IMR-90 (cell line): ENCODE results near the gene NLGN4X. TPM values are rescaled to one million over a fixed set of nuclear protein-coding genes. Genes with fewer than 3 reads are reported as not detected.
A peak's percentile ranks its signal among the peaks of the same experiment; 100 is the strongest.

Experiments used
- ATAC-seq: fragments of 200-7000 bp; cut with Tn5 transposase; 2 replicates; pipeline ENCODE4 v1.9.1; 2020; ENCODE audit warnings: low read depth, mild to moderate bottlenecking, moderate library complexity
- BruUV-seq: library from RNA; stranded (reverse); fragments of 400-500 nt; replicated peaks from 2 replicates; lab custom pipeline; 2021; lab: Mats Ljungman, UMichigan
- CTCF ChIA-PET: fragments of 300-600 bp; formaldehyde crosslinking; extraction: SDS; loops from one replicate; lab custom pipeline; 2021; ENCODE audit warnings: antibody characterized with exemption; lab: Yijun Ruan, JAX
- POLR2A ChIA-PET: fragments of 300-600 bp; sonication (Branson Sonifier 250); formaldehyde crosslinking; loops from one replicate; lab custom pipeline; 2022; ENCODE audit warnings: antibody characterized with exemption; ENCODE audit not compliant: unreplicated experiment; lab: Charles Lee
- DNase-seq: peaks from one replicate; pipeline ENCODE4 v3.0.0; 2013
- H2AFZ ChIP-seq: replicated peaks from 2 replicates; pipeline ENCODE3; 2013; ENCODE audit warnings: low read length, mild to moderate bottlenecking; ENCODE audit not compliant: poor library complexity
- H2AK5ac ChIP-seq: 2 replicates; pipeline ENCODE4 v1.6.1; 2013; ENCODE audit warnings: low read depth, low read length, inconsistent platforms
- H2AK9ac ChIP-seq: replicated peaks from 2 replicates; pipeline ENCODE3; 2013; ENCODE audit warnings: mild to moderate bottlenecking, low read depth, low read length, moderate library complexity; ENCODE audit not compliant: poor library complexity
- H2BK120ac ChIP-seq: 2 replicates; pipeline ENCODE4 v1.6.1; 2013; ENCODE audit warnings: low read depth, low read length, inconsistent platforms
- H2BK15ac ChIP-seq: 3 replicates; pipeline ENCODE4 v1.6.1; 2013; ENCODE audit warnings: low read depth, low read length, inconsistent platforms
- H2BK20ac ChIP-seq: 2 replicates; pipeline ENCODE4 v1.6.1; 2013; ENCODE audit warnings: low read depth, mild to moderate bottlenecking, inconsistent platforms, low read length, moderate library complexity
- H2BK5ac ChIP-seq: 2 replicates; pipeline ENCODE4 v1.6.1; 2013; ENCODE audit warnings: mild to moderate bottlenecking, low read depth, low read length, inconsistent platforms; ENCODE audit not compliant: poor library complexity, severe bottlenecking
- H3K14ac ChIP-seq: replicated peaks from 2 replicates; pipeline ENCODE4 v1.6.1; 2013; ENCODE audit warnings: low read depth, low read length, inconsistent platforms
- H3K18ac ChIP-seq: 2 replicates; pipeline ENCODE4 v1.6.1; 2013; ENCODE audit warnings: low read depth, low read length, control low read depth
- H3K23ac ChIP-seq: 2 replicates; pipeline ENCODE4 v1.6.1; 2013; ENCODE audit warnings: low read depth, low read length, inconsistent platforms
- H3K27ac ChIP-seq: 2 replicates; pipeline ENCODE4 v1.5.1; 2013; ENCODE audit warnings: mild to moderate bottlenecking, control low read depth, low read length; ENCODE audit not compliant: insufficient read depth
- H3K27me3 ChIP-seq: 2 replicates; pipeline ENCODE4 v1.6.1; 2013; ENCODE audit warnings: low read length; ENCODE audit not compliant: control insufficient read depth, insufficient read depth
- H3K36me3 ChIP-seq: 2 replicates; pipeline ENCODE4 v1.6.1; 2013; ENCODE audit warnings: low read length, mixed read lengths; ENCODE audit not compliant: control insufficient read depth, insufficient read depth
- H3K4ac ChIP-seq: 2 replicates; pipeline ENCODE4 v1.6.1; 2013; ENCODE audit warnings: low read depth, low read length, inconsistent platforms
- H3K4me1 ChIP-seq: 2 replicates; pipeline ENCODE4 v1.6.1; 2013; ENCODE audit warnings: low read length, mixed read lengths; ENCODE audit not compliant: control insufficient read depth, insufficient read depth
- H3K4me2 ChIP-seq: 2 replicates; pipeline ENCODE4 v1.6.1; 2013; ENCODE audit warnings: low read depth, mild to moderate bottlenecking, control low read depth, low read length, moderate library complexity
- H3K4me3 ChIP-seq: 2 replicates; pipeline ENCODE4 v1.5.1; 2013; ENCODE audit warnings: low read depth, mild to moderate bottlenecking, control low read depth, low read length, moderate library complexity; ENCODE audit not compliant: insufficient read depth
- H3K56ac ChIP-seq: 2 replicates; pipeline ENCODE4 v1.6.1; 2013; ENCODE audit warnings: low read length, inconsistent platforms; ENCODE audit not compliant: insufficient read depth; ENCODE audit errors: extremely low read depth
- H3K79me1 ChIP-seq, 2 experiments: 2 replicates each; pipeline ENCODE4 v1.6.1; 2013; ENCODE audit warnings: low read length in 2 of 2, inconsistent platforms in 1 of 2, low read depth in 1 of 2
- H3K9ac ChIP-seq: 2 replicates; pipeline ENCODE4 v1.6.1; 2013; ENCODE audit warnings: low read depth, low read length, control low read depth
- H3K9me1 ChIP-seq: 2 replicates; pipeline ENCODE4 v1.6.1; 2013; ENCODE audit warnings: low read length, inconsistent platforms; ENCODE audit not compliant: insufficient read depth
- H3K9me3 ChIP-seq: 2 replicates; pipeline ENCODE4 v1.6.1; 2013; ENCODE audit warnings: low read length; ENCODE audit not compliant: control insufficient read depth, insufficient read depth
- H4K20me1 ChIP-seq: 2 replicates; pipeline ENCODE4 v1.6.1; 2013; ENCODE audit warnings: low read length, inconsistent platforms; ENCODE audit not compliant: insufficient read depth
- H4K5ac ChIP-seq: 2 replicates; pipeline ENCODE4 v1.6.1; 2013; ENCODE audit warnings: mild to moderate bottlenecking, low read depth, low read length, control low read depth
- H4K8ac ChIP-seq, 2 experiments: 2 replicates each; pipeline ENCODE4 v1.6.1; 2013; ENCODE audit warnings: low read depth in 2 of 2, low read length in 2 of 2, control low read depth in 1 of 2, inconsistent platforms in 1 of 2
- H4K91ac ChIP-seq: 2 replicates; pipeline ENCODE4 v1.6.1; 2013; ENCODE audit warnings: low read depth, low read length, inconsistent platforms; ENCODE audit not compliant: insufficient read depth
- MAFK ChIP-seq: IDR thresholded peaks from 2 replicates; pipeline ENCODE4 v1.6.1; 2012; ENCODE audit warnings: low read depth, low read length, improper control_type of control experiment
- MXI1 ChIP-seq: IDR thresholded peaks from 2 replicates; pipeline ENCODE4 v1.6.1; 2012; ENCODE audit warnings: low read depth, mild to moderate bottlenecking, low read length, moderate library complexity, borderline replicate concordance
- RAD21 ChIP-seq: IDR thresholded peaks from 2 replicates; pipeline ENCODE4 v1.6.1; 2012; ENCODE audit warnings: low read length, improper control_type of control experiment
- WGBS, 2 experiments: methylation state at CpG; one replicate each; pipeline versions ENCODE4 v1.1.5 to v1.1.7; 2013; ENCODE audit warnings: missing lambda C conversion rate in 2 of 2; ENCODE audit not compliant: insufficient read length in 1 of 2; ENCODE audit errors: extremely low coverage in 2 of 2; 5-methylcytosine and 5-hydroxymethylcytosine counted together
- dilution Hi-C: fragments of 300-500 bp; cut with HindIII; formaldehyde crosslinking; loops from one replicate; pipeline ENCODE4 v1.14.3; 2018; ENCODE audit warnings: low sequenced_read_pairs; ENCODE audit not compliant: unreplicated experiment
- in situ Hi-C: fragments of 300-500 bp; cut with MboI; formaldehyde crosslinking; loops from 3 replicates; pipeline ENCODE4 v1.14.3; 2019; ENCODE audit warnings: low sequenced_read_pairs, inconsistent platforms, mixed read lengths
- intact Hi-C: fragments of 100-400 bp; cut with micrococcal nuclease; formaldehyde crosslinking; loops from 2 replicates; pipeline ENCODE4 v1.10.0; 2022
- polyA plus RNA-seq, 3 experiments: library from polyadenylated mRNA; depleted of rRNA; stranded (reverse); fragments of >200 nt; gene quantifications; 2 replicates each; pipeline ENCODE4 v1.2.3, GENCODE V29; 2012; ENCODE audit warnings: low replicate concordance in 1 of 3
- total RNA-seq: library from RNA; depleted of rRNA; stranded (reverse); fragments of >200 nt; gene quantifications from 2 replicates; pipeline ENCODE4 v1.2.3, GENCODE V29; 2012

Gene NLGN4X
- total and polyA plus RNA-seq, 2 of the 4 experiments (the other 2 are of a cell fraction): not detected

GRCh38 chrX:5876984-5877596, 351.6 kb downstream of the NLGN4X start:
- intact Hi-C loops: no loop called here
- H2BK20ac ChIP-seq: no peak overlapping the region
- no peak overlapping the region for H4K5ac ChIP-seq
- H4K91ac ChIP-seq: no peak overlapping the region
- in situ Hi-C loops: no loop called here
- no peaks in the 10 kb centered on the region for H3K27me3 ChIP-seq
- H3K4ac ChIP-seq: no peak overlapping the region
- H3K9me3 ChIP-seq: peaks cover 9% of the 10 kb centered on the region
- H4K20me1 ChIP-seq: no peaks in the 10 kb centered on the region
- no TSS peak for BruUV-seq
- H3K9me1 ChIP-seq: no peaks in the 10 kb centered on the region
- H2AK9ac ChIP-seq: no peak overlapping the region
- H2AFZ ChIP-seq: no peak overlapping the region
- no peaks in the 10 kb centered on the region for H3K79me1 ChIP-seq
- no peak overlapping the region for H3K23ac ChIP-seq
- H3K36me3 ChIP-seq: no peaks in the 10 kb centered on the region
- H3K27ac ChIP-seq: no peak overlapping the region
- CTCF ChIA-PET: no interaction called here
- H3K4me2 ChIP-seq: no peak overlapping the region
- no peak overlapping the region for H2AK5ac ChIP-seq
- WGBS, 2 experiments: no CpG with 5 or more reads among the region's 12 CpGs
- H3K4me3 ChIP-seq: no peak overlapping the region
- ATAC-seq (no peak), DNase-seq (no peak)
- no peak overlapping the region for H3K56ac ChIP-seq
- no peak overlapping the region for H4K8ac ChIP-seq
- no peak overlapping the region for H2BK120ac ChIP-seq
- no peak overlapping the region for H2BK5ac ChIP-seq
- H3K18ac ChIP-seq: no peak overlapping the region
- POLR2A ChIA-PET: no interaction called here
- dilution Hi-C loops: no loop called here
- TF ChIP-seq RAD21: peak; percentile 11; the same call in 1 of the 2 replicates
- TF ChIP-seq MAFK: no peak
- TF ChIP-seq MXI1: no peak
- no peaks in the 10 kb centered on the region for H3K4me1 ChIP-seq
- H3K9ac ChIP-seq: no peak overlapping the region
- H3K14ac ChIP-seq: no peak overlapping the region
- H2BK15ac ChIP-seq: no peak overlapping the region
